SK-N-SH treated with all-trans-retinoic acid at 6 μM for 48 hours (cell line): ENCODE measurements around the gene CPVL.

Experiments
- TF ChIP-seq, protein P1 (sequence below): fragments of 250-450 bp; sonication (Bioruptor Pico); IDR thresholded peaks from 2 replicates; pipeline ENCODE4 v1.8.0; 2020; ENCODE audit warnings: mild to moderate bottlenecking, moderate library complexity, borderline replicate concordance
- TF ChIP-seq, protein P2 (sequence below): fragments of 250-450 bp; sonication (Bioruptor Pico); IDR thresholded peaks from 2 replicates; pipeline ENCODE4 v1.5.0; 2020; ENCODE audit warnings: mild to moderate bottlenecking, moderate library complexity

DNA sequence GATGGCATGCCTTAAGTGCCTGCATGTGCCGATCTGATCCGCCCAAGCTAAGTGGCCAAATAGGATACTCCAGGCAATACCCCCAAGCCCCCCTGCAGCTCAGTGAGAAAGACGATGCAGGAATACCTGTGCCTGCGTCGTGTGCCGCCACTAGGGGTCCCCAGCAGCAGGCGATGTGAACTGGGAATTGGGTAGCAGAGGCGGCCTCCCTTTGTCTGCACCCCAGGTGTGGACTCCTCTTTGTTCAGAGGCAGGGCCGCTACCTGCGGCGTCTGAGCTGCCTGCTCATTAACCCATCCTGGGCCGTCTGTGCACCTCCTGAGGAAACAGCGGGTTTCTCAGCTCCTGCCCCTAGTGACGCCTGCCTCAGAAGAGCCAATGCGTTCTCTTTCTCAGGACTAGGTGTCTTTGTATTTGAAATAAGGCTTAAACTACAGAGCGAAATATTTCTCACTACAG is 43.4 kb upstream of the CPVL start:
- TF ChIP-seq, protein P1, sequence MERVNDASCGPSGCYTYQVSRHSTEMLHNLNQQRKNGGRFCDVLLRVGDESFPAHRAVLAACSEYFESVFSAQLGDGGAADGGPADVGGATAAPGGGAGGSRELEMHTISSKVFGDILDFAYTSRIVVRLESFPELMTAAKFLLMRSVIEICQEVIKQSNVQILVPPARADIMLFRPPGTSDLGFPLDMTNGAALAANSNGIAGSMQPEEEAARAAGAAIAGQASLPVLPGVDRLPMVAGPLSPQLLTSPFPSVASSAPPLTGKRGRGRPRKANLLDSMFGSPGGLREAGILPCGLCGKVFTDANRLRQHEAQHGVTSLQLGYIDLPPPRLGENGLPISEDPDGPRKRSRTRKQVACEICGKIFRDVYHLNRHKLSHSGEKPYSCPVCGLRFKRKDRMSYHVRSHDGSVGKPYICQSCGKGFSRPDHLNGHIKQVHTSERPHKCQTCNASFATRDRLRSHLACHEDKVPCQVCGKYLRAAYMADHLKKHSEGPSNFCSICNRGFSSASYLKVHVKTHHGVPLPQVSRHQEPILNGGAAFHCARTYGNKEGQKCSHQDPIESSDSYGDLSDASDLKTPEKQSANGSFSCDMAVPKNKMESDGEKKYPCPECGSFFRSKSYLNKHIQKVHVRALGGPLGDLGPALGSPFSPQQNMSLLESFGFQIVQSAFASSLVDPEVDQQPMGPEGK (CRISPR knock-in tag): no peak
- TF ChIP-seq, protein P2, sequence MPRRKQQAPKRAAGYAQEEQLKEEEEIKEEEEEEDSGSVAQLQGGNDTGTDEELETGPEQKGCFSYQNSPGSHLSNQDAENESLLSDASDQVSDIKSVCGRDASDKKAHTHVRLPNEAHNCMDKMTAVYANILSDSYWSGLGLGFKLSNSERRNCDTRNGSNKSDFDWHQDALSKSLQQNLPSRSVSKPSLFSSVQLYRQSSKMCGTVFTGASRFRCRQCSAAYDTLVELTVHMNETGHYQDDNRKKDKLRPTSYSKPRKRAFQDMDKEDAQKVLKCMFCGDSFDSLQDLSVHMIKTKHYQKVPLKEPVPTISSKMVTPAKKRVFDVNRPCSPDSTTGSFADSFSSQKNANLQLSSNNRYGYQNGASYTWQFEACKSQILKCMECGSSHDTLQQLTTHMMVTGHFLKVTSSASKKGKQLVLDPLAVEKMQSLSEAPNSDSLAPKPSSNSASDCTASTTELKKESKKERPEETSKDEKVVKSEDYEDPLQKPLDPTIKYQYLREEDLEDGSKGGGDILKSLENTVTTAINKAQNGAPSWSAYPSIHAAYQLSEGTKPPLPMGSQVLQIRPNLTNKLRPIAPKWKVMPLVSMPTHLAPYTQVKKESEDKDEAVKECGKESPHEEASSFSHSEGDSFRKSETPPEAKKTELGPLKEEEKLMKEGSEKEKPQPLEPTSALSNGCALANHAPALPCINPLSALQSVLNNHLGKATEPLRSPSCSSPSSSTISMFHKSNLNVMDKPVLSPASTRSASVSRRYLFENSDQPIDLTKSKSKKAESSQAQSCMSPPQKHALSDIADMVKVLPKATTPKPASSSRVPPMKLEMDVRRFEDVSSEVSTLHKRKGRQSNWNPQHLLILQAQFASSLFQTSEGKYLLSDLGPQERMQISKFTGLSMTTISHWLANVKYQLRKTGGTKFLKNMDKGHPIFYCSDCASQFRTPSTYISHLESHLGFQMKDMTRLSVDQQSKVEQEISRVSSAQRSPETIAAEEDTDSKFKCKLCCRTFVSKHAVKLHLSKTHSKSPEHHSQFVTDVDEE (CRISPR knock-in tag): 0 out of 2 replicates have a peak, but pooled peaks have one; percentile 43
